ENCODE data around the gene CFAP251. TPM values are rescaled to one million over a fixed set of nuclear protein-coding genes. Genes with fewer than 3 reads are reported as not detected.
A peak's percentile ranks its signal among the peaks of the same experiment; 100 is the strongest.
"Not testable (repeated sequence)": the region's sequence is repeated elsewhere in the genome, so short reads cannot be mapped to it uniquely, and the experiment has no call there.

The CFAP251 gene, protein sequence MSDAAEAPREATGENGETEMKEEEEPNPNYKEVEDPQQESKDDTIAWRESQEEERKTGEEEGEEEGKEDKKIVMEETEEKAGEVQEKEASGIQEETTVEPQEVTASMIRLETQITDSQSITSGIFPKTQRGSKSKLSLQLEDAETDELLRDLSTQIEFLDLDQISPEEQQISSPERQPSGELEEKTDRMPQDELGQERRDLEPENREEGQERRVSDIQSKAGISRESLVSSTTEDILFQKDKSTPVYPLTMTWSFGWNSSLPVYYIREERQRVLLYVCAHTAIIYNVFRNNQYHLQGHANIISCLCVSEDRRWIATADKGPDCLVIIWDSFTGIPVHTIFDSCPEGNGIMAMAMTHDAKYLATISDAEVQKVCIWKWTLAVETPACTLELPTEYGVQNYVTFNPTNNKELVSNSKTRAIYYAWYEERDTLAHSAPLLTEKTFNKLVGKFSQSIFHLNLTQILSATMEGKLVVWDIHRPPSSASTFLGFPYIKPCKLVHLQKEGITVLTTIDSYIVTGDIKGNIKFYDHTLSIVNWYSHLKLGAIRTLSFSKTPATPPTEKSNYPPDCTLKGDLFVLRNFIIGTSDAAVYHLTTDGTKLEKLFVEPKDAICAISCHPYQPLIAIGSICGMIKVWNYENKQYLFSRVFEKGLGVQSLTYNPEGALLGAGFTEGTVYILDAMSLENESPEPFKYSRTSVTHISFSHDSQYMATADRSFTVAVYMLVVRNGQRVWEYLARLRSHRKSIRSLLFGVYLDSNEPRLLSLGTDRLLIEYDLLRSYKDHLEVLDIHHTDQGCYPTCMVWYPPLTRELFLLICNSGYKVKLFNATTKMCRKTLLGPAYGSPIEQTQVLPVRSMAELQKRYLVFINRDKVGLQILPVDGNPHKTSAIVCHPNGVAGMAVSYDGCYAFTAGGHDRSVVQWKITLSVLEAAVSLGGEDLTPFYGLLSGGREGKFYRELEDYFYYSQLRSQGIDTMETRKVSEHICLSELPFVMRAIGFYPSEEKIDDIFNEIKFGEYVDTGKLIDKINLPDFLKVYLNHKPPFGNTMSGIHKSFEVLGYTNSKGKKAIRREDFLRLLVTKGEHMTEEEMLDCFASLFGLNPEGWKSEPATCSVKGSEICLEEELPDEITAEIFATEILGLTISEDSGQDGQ
- total RNA-seq (under 1 TPM; 0.28 to 0.33 TPM), total RNA-seq (0.27 to 7.1 (median 1.4) reads per million in 172 experiments)
- 0.20 TPM for polyA plus RNA-seq (2013, experiment 1 of 2)
- polyA plus RNA-seq (2013, experiment 2 of 2): 0.24 TPM

DNA sequence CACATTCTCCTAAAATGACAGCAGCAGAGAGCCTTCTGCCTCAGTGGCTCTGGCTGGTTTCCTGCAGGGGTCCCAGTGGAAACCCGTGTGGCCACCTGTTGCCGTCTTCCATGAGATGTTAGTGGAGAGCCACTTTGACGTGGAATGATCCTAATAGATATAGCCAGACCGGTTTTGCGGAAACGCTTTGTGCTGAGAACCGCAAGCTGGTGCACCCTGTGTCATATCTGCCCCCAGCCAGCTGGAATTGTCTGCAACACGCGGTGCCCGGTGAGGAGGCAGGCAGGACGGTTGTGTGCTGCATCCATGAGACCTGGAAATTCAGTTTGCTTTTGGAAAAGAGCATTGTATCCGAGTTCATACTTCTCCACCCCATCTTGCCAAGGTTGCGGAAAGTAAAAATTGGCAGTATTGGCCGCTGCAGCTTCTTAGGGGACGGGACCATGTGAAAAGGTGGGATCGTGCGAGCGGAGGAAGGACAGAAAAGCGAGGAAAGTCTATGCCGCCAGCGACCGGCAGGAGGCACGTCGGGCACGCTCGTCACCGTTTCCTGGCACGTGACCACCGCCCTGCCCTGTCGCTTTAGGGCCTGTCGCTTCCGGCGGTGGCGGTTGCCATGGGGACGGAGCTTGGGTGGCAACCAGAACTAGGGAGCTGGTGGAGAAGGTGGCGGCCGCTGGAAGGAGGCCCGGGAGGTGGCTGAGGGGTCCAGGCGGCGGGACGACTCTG is at the start of gene CFAP251:
TSS of gene CFAP251 (plus strand) at position 643 of the 729 bp plus-strand sequence. CDS start 2,714 bp downstream, outside the sequence.
- POLR2A ChIA-PET: interaction anchor here (0.5 to 1.6 kb wide), 9 partner anchors 29 to 349 kb away, joined by 3 to 9 read pairs (median 4); partner anchors contain the start of genes BCL7A, DIABLO, PSMD9 and VPS33A
- Histone ChIP-seq H3K36me3 (ENCODE audit: insufficient read depth, low read length) (peaks cover 27% of the 10 kb centered on the region), H3K4me1 (ENCODE audit: insufficient read depth, low read length) (peaks cover 14% of the 10 kb centered on the region), H3K4me3 (ENCODE audit: low read length) (peak within 1 kb of the TSS; percentile 51), H3K9me3 (ENCODE audit: control insufficient read depth in 1 of 2, insufficient read depth in 1 of 2, low read length in 2 of 2) (no peaks in the 10 kb centered on the region), H3K27me3 (ENCODE audit: control insufficient read depth in 1 of 2, insufficient read depth in 2 of 2, low read length in 2 of 2) (no peaks in the 10 kb centered on the region), H3K27ac (ENCODE audit: low read depth in 1 of 2, low read length in 2 of 2) (peak within 1 kb of the TSS; percentile 48 to 69)
- peaks cover 8% of the 10 kb centered on the region for H3K4me1 Mint-ChIP-seq (ENCODE audit: low read depth)
- peak within 1 kb of the TSS; percentile 52 for H3K4me3 Mint-ChIP-seq
- H3K36me3 Mint-ChIP-seq (ENCODE audit: low read depth): peaks cover 28% of the 10 kb centered on the region
- no peaks in the 10 kb centered on the region for H3K27me3 Mint-ChIP-seq
- intact Hi-C loops (cut with DNase I, micrococcal nuclease): loop anchor here (1.0 to 5.0 kb wide), 8 partner anchors 29 to 349 kb away; partner anchors contain the start of genes BCL7A (in 1 of the 2), PSMD9 (in 1 of the 2) and VPS33A (in 1 of the 2)
- TF ChIP-seq, protein P1, sequence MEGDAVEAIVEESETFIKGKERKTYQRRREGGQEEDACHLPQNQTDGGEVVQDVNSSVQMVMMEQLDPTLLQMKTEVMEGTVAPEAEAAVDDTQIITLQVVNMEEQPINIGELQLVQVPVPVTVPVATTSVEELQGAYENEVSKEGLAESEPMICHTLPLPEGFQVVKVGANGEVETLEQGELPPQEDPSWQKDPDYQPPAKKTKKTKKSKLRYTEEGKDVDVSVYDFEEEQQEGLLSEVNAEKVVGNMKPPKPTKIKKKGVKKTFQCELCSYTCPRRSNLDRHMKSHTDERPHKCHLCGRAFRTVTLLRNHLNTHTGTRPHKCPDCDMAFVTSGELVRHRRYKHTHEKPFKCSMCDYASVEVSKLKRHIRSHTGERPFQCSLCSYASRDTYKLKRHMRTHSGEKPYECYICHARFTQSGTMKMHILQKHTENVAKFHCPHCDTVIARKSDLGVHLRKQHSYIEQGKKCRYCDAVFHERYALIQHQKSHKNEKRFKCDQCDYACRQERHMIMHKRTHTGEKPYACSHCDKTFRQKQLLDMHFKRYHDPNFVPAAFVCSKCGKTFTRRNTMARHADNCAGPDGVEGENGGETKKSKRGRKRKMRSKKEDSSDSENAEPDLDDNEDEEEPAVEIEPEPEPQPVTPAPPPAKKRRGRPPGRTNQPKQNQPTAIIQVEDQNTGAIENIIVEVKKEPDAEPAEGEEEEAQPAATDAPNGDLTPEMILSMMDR (IDR thresholded peaks at IDR 0.05): peak; percentile 91
- peak within 1 kb of the TSS; percentile 80 for H3K27ac Mint-ChIP-seq
- peak; percentile 99 for ATAC-seq (ENCODE audit: poor library complexity)
- CTCF ChIA-PET: interaction anchor here (0.6 to 1.7 kb wide), 11 partner anchors 10 to 304 kb away, joined by 3 to 9 read pairs (median 4); partner anchors contain the start of genes BCL7A and PSMD9
- no peaks in the 10 kb centered on the region for H3K9me3 Mint-ChIP-seq
- peak; percentile 87 to 98 (median 95) for DNase-seq

DNA sequence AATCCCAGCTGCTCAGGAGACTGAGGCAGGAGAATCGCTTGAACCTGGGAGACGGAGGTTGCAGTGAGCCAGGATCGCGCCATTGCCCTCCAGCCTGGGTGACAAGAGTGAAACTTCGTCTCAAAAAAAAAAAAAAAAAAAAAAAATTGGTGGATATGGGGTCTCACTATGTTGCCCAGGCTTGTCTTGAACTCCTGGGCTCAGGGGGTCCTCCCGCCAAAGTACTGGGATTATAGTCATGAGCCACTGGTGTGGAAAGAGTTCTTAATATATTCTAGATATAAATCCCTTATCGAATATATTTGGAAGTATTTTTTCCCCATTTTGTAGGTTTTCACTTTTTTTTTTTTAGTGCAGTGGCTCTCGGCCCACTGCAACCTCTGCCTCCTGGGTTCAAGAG is 49.2 kb upstream of the CFAP251 start:
- H3K4me1 ChIP-seq (ENCODE audit: insufficient read depth, low read length); H3K27me3 ChIP-seq (ENCODE audit: control insufficient read depth in 1 of 2, insufficient read depth in 2 of 2, low read length in 2 of 2); H3K4me3 Mint-ChIP-seq; H3K9me3 ChIP-seq (ENCODE audit: control insufficient read depth in 1 of 2, insufficient read depth in 1 of 2, low read length in 2 of 2); H3K27ac Mint-ChIP-seq; H3K4me1 Mint-ChIP-seq (ENCODE audit: low read depth); H3K4me3 ChIP-seq (ENCODE audit: low read length); H3K36me3 ChIP-seq (ENCODE audit: insufficient read depth, low read length); H3K27ac ChIP-seq (ENCODE audit: low read depth in 1 of 2, low read length in 2 of 2); H3K27me3 Mint-ChIP-seq; H3K36me3 Mint-ChIP-seq (ENCODE audit: low read depth); ATAC-seq (ENCODE audit: poor library complexity); POLR2A ChIA-PET; DNase-seq; H3K9me3 Mint-ChIP-seq: not testable (repeated sequence)
- intact Hi-C loops (cut with DNase I, micrococcal nuclease): loop anchor here in 1 of 2 experiments (10.0 kb wide), 1 partner anchor 106 kb away; no protein-coding TSS in a partner anchor
- CTCF ChIA-PET: interaction anchor here (0.7 kb wide), 1 partner anchor 987 kb away, joined by 3 read pairs; no protein-coding TSS in a partner anchor

DNA sequence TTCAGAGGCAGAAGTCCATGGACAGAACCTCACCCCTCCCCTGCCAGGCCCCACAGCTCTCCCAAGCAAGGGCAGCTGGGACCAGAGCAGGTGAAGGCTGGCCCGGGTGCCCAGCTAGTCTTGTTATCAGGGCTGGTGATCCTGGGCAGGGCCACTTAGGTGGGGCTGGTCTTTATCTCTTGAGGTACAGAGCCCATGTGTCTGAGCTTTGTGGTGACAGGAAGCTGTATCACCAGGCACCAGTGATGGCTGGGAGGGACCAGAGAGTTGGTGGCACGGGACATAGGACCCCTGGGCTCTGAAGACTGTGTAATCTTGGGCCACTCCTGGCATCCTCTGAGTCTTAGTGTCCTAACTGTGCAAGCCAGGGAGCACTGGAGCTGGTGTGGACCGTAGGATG is 46.9 kb upstream of the CFAP251 start:
- ChIA-PET POLR2A (interaction anchor here (0.7 kb wide), 1 partner anchor 47 kb away, joined by 3 read pairs; the partner anchor contains the start of gene CFAP251), CTCF (no interaction called here)
- Mint-ChIP-seq H3K27me3 (no peaks in the 10 kb centered on the region), H3K4me3 (no peak overlapping the region), H3K27ac (no peak overlapping the region), H3K9me3 (no peaks in the 10 kb centered on the region), H3K36me3 (ENCODE audit: low read depth) (no peaks in the 10 kb centered on the region), H3K4me1 (ENCODE audit: low read depth) (no peaks in the 10 kb centered on the region)
- TF ChIP-seq, protein P1 (IDR thresholded peaks at IDR 0.05): no peak
- Histone ChIP-seq H3K9me3 (ENCODE audit: control insufficient read depth in 1 of 2, insufficient read depth in 1 of 2, low read length in 2 of 2) (no peaks in the 10 kb centered on the region), H3K27ac (ENCODE audit: low read depth in 1 of 2, low read length in 2 of 2) (no peak overlapping the region), H3K36me3 (ENCODE audit: insufficient read depth, low read length) (no peaks in the 10 kb centered on the region), H3K4me1 (ENCODE audit: insufficient read depth, low read length) (no peaks in the 10 kb centered on the region), H3K27me3 (ENCODE audit: control insufficient read depth in 1 of 2, insufficient read depth in 2 of 2, low read length in 2 of 2) (no peaks in the 10 kb centered on the region), H3K4me3 (ENCODE audit: low read length) (no peak overlapping the region)
- DNase-seq (no peak), ATAC-seq (ENCODE audit: poor library complexity) (no peak)
- intact Hi-C loops (cut with DNase I, micrococcal nuclease): no loop called here

Data from CD4-positive, alpha-beta T cell (primary cell).